Activated B cell treated with CpG ODN at 0.5 μM for 24 hours (primary cell): ENCODE measurements around the gene GLI3. TPM values are rescaled to one million over a fixed set of nuclear protein-coding genes. Genes with fewer than 3 reads are reported as not detected.

Experiments used
- ATAC-seq: fragments of 200-7000 bp; cut with Tn5 transposase; one replicate; pipeline ENCODE4 v1.10.0; 2021; ENCODE audit warnings: low read depth, mild to moderate bottlenecking, moderate library complexity
- CTCF ChIA-PET: fragments of 350-600 bp; sonication (Branson Sonifier 250); formaldehyde crosslinking; loops from one replicate; lab custom pipeline; 2021; ENCODE audit warnings: antibody characterized with exemption; lab: Charles Lee
- POLR2A ChIA-PET: fragments of 350-600 bp; sonication (Branson Sonifier 250); formaldehyde crosslinking; loops from one replicate; lab custom pipeline; 2021; ENCODE audit warnings: antibody characterized with exemption; lab: Charles Lee
- DNase-seq: peaks from one replicate; pipeline ENCODE4 v3.0.0; 2022
- H3K27ac Mint-ChIP-seq: one replicate; pipeline ENCODE4 v1.8.0; 2020; ENCODE audit warnings: mixed read lengths
- H3K27me3 Mint-ChIP-seq: one replicate; pipeline ENCODE4 v1.8.0; 2021; ENCODE audit warnings: mixed read lengths
- H3K36me3 Mint-ChIP-seq: one replicate; pipeline ENCODE4 v1.8.0; 2021; ENCODE audit warnings: low read depth, mixed read lengths
- H3K4me1 Mint-ChIP-seq: one replicate; pipeline ENCODE4 v1.8.0; 2021; ENCODE audit warnings: mixed read lengths
- H3K4me3 Mint-ChIP-seq: one replicate; pipeline ENCODE4 v1.8.0; 2020; ENCODE audit warnings: mild to moderate bottlenecking, mixed read lengths
- H3K9me3 Mint-ChIP-seq: one replicate; pipeline ENCODE4 v1.8.0; 2020; ENCODE audit warnings: mixed read lengths
- CTCF ChIP-seq: fragments of 200-600 bp; IDR thresholded peaks from one replicate; pipeline ENCODE4 v1.8.0; 2022; ENCODE audit warnings: antibody characterized with exemption, mild to moderate bottlenecking
- intact Hi-C: fragments of 100-400 bp; cut with micrococcal nuclease; formaldehyde crosslinking; loops from one replicate; pipeline ENCODE4 v1.15.1; 2024
- total RNA-seq: library from RNA; stranded (reverse); gene quantifications from 2 replicates; pipeline ENCODE4 v1.2.3, GENCODE V29; 2022

Gene GLI3
- total RNA-seq, 1 donor from 2014 or later = not detected

GRCh38 chr7:42233171-42233570 lies 3.8 kb downstream of the GLI3 start:
- Mint-ChIP-seq H3K27me3 (peaks cover 42% of the 10 kb centered on the region), H3K36me3 (no peaks in the 10 kb centered on the region), H3K9me3 (no peaks in the 10 kb centered on the region), H3K27ac (no peak overlapping the region), H3K4me1 (peaks cover 16% of the 10 kb centered on the region), H3K4me3 (no peak overlapping the region)
- ATAC-seq (no peak), DNase-seq (no peak)
- ChIA-PET POLR2A (no interaction called here), CTCF (no interaction called here)
- intact Hi-C loops = no loop called here
- TF ChIP-seq CTCF = no peak

GRCh38 chr7:42232275-42232674 lies 4.7 kb downstream of the GLI3 start:
- Mint-ChIP-seq H3K4me3 (no peak overlapping the region), H3K4me1 (peaks cover 17% of the 10 kb centered on the region), H3K27me3 (peaks cover 49% of the 10 kb centered on the region), H3K27ac (no peak overlapping the region), H3K36me3 (no peaks in the 10 kb centered on the region), H3K9me3 (no peaks in the 10 kb centered on the region)
- ATAC-seq (no peak), DNase-seq (no peak)
- CTCF ChIA-PET = no interaction called here
- intact Hi-C loops = no loop called here
- POLR2A ChIA-PET = no interaction called here
- TF ChIP-seq CTCF = no peak

GRCh38 chr7:42231043-42231787 lies 5.8 kb downstream of the GLI3 start:
- TF ChIP-seq CTCF = no peak
- Mint-ChIP-seq H3K27me3 (peaks cover 58% of the 10 kb centered on the region), H3K36me3 (no peaks in the 10 kb centered on the region), H3K27ac (no peak overlapping the region), H3K9me3 (no peaks in the 10 kb centered on the region), H3K4me3 (no peak overlapping the region), H3K4me1 (peaks cover 15% of the 10 kb centered on the region)
- DNase-seq = no peak
- no peak for ATAC-seq
- ChIA-PET POLR2A (no interaction called here), CTCF (no interaction called here)
- intact Hi-C loops = no loop called here

- POLR2A ChIA-PET = no interaction called here
These were observed 8.9 kb downstream of the GLI3 start for GRCh38 chr7:42227936-42228591.

More at GRCh38 chr7:42227936-42228591, 8.9 kb downstream of the GLI3 start:
- Mint-ChIP-seq H3K27ac (no peak overlapping the region), H3K9me3 (no peaks in the 10 kb centered on the region), H3K27me3 (peaks cover 50% of the 10 kb centered on the region), H3K4me1 (peaks cover 6% of the 10 kb centered on the region), H3K4me3 (no peak overlapping the region), H3K36me3 (no peaks in the 10 kb centered on the region)
- ATAC-seq (no peak), DNase-seq (no peak)
- CTCF ChIA-PET = no interaction called here
- intact Hi-C loops = no loop called here
- TF ChIP-seq CTCF = no peak
